ENCODE results near the gene RGL2.

The RGL2 gene

GRCh38 chr6:33336495-33336894, 37.8 kb upstream of the RGL2 start:
- H3K27ac ChIP-seq: no peak overlapping the region
- no peak for TF ChIP-seq ZFX (IDR thresholded peaks at IDR 0.05; ENCODE audit: borderline replicate concordance)
- TF ChIP-seq CTCF (IDR thresholded peaks at IDR 0.05): no peak

- TF ChIP-seq ZFX (IDR thresholded peaks at IDR 0.05; ENCODE audit: borderline replicate concordance): no peak
- no peak for TF ChIP-seq CTCF (IDR thresholded peaks at IDR 0.05)
- H3K27ac ChIP-seq: no peak overlapping the region
Observed at GRCh38 chr6:33335916-33336315, 37.2 kb upstream of the RGL2 start.

GRCh38 chr6:33333666-33334065, 34.9 kb upstream of the RGL2 start:
- no peak overlapping the region for H3K27ac ChIP-seq
- TF ChIP-seq ZFX (IDR thresholded peaks at IDR 0.05; ENCODE audit: borderline replicate concordance): no peak
- no peak for TF ChIP-seq CTCF (IDR thresholded peaks at IDR 0.05)

- TF ChIP-seq ZFX (IDR thresholded peaks at IDR 0.05; ENCODE audit: borderline replicate concordance) (no peak), CTCF (IDR thresholded peaks at IDR 0.05) (no peak)
Observed at GRCh38 chr6:33330736-33331135, 32.0 kb upstream of the RGL2 start.

GRCh38 chr6:33329058-33329457, 30.3 kb upstream of the RGL2 start:
- no peak for TF ChIP-seq ZFX (IDR thresholded peaks at IDR 0.05; ENCODE audit: borderline replicate concordance)

More at GRCh38 chr6:33330736-33331135, 32.0 kb upstream of the RGL2 start:
- H3K27ac ChIP-seq: no peak overlapping the region

GRCh38 chr6:33324125-33324524, 25.4 kb upstream of the RGL2 start:
- TF ChIP-seq CTCF (IDR thresholded peaks at IDR 0.05) (no peak), ZFX (IDR thresholded peaks at IDR 0.05; ENCODE audit: borderline replicate concordance) (no peak)
- peak overlapping the region; percentile 98 for H3K27ac ChIP-seq

More at GRCh38 chr6:33329058-33329457, 30.3 kb upstream of the RGL2 start:
- H3K27ac ChIP-seq: no peak overlapping the region

GRCh38 chr6:33323623-33323948, 24.8 kb upstream of the RGL2 start:
- peak overlapping the region; percentile 98 for H3K27ac ChIP-seq
- TF ChIP-seq CTCF (IDR thresholded peaks at IDR 0.05) (peak; percentile 10; the same call in 1 of the 2 replicates), ZFX (IDR thresholded peaks at IDR 0.05; ENCODE audit: borderline replicate concordance) (no peak)

- peak overlapping the region; percentile 98 for H3K27ac ChIP-seq
- TF ChIP-seq CTCF (IDR thresholded peaks at IDR 0.05): no peak
- TF ChIP-seq ZFX (IDR thresholded peaks at IDR 0.05; ENCODE audit: borderline replicate concordance): no peak
Observed at GRCh38 chr6:33321227-33321626, 22.5 kb upstream of the RGL2 start.
